HG02970 (cell line): ENCODE measurements around the gene PACSIN2.
A peak's percentile ranks its signal among the peaks of the same experiment; 100 is the strongest.

ENCODE experiments used
- ATAC-seq: cut with Tn5 transposase; IDR thresholded peaks from one replicate; pipeline ENCODE4 v1.9.1; 2021; ENCODE audit warnings: mild to moderate bottlenecking, moderate library complexity, moderate number of reproducible peaks; ENCODE audit not compliant: unreplicated experiment, low FRiP score

The PACSIN2 gene

DNA sequence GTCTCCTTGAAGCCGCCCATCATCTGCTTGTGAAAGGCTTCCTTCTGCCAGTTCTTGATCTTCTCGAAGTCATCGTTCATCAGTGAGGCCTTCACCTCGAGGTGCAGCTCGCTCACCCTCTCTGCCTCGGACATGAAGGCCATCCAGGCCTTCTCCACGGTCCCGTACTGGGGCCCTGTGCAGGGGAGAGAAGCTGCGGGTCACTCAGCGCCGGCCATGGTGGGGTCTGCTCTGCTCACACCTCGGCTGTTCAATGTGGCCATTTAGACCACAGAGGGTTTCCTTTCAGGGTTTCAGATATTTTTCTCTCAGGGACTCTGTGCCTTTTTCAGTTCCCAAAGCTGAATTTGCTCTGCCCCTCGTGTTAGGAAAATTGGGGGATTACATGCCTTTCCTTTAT is 123.9 kb downstream of the PACSIN2 start:
- no peak for ATAC-seq

DNA sequence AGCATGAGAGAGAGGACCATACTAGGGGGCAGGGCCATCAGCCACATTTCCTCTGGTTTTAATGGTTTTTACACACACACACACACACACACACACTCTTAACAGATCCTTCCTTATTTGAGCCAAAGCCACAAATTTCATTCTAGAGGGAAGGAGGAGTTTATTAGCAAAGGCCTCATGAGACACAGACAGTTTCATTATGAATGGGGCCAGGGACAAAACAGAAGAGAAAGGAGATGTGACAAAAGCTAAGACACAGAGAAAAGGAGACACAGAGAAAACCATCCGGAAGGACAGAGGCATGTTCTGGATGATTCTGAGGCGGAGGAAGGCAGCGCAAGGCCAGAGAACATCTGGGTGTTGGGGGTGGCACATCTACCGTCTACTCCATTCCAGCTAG is 125.6 kb downstream of the PACSIN2 start:
- ATAC-seq, result peak; percentile 53

DNA sequence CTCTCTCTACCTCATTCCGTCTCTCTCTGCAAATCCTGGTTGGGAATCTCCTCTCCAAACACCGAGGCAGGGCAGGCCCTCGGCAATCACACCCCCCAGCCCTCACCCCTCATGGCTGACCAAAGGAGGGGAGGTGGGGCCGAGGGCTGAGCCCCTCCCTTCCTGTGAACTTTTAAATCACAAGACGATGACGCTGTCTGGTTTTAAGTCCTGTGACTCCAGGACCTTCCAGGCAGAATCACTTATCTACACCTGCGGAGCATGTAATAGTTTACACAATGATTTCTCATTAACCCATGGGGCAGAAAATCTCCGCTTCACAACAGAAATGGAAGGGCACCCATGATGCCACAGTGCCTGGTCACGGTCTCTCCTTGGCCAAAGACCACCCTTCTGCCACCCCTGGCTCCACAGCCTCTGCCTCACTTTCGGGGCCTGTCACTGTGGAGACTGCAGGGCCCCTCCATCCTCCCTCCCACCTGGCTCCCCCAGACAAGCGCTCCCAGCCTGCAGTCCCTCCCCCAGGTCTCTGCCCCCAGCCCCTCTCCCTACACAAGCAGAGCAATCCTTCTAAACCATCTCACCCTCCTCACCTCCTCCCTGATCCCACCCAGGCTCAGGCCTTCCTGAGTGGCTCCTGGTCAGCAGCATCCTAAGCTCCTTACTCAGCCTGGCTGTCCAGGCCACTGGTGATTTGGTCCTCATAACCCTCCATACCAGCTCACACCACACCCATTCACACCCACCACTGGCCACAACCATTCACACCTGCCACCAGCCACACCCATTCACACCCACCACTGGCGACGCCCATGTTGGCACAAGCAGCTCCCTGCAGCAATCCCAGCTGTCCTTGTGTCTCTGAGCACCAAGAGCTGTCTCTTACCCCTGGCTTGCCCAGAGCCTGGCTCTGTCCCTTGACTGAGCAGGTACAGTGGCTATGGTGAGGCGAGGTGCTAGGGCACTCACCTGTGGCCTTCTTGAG is 127.1 kb downstream of the PACSIN2 start:
- ATAC-seq, result no peak

- ATAC-seq, result no peak
Measured at GRCh38 chr22:42887120-42887519, 127.8 kb downstream of the PACSIN2 start.

GRCh38 chr22:42885446-42885845 is 129.5 kb downstream of the PACSIN2 start:
- ATAC-seq, result no peak

DNA sequence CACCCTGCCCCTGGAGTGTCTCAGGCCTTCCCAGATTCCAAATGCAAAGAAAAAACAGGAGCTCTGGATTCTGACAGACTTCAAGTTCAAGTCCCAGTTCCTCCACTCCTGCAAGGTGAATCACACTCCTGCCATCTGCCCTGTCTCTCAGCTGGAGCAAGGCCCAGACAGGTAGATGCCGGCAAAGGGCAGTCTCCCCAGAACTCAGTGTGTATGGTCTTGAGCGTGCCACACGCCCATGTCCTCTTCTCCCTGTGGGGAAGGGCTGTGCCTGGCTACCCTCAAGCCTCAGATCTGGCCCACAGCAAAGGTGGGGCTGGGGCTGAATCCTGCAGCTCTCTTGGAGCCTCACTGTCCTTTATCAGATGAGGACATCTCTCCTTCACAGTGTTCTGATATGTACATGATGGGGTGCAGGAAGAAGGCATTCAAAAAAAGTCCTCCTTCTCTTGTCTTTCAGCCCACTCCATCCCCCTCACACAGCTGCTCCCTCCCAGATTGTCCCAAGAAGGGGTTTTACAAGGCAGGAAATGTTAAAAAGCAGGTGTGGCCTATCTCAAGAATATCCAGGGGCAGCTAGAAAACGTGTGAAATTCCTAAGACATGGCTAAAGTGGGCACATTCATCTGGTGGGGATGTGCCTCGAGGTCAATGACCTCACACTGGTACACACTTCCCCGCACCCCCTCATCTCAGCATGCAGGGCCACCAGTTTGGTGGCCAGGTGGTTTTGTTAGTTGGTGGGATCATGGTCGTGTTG is 130.2 kb downstream of the PACSIN2 start:
- no peak for ATAC-seq

- ATAC-seq, result no peak
Measured at GRCh38 chr22:42883970-42884369, 131.0 kb downstream of the PACSIN2 start.

DNA sequence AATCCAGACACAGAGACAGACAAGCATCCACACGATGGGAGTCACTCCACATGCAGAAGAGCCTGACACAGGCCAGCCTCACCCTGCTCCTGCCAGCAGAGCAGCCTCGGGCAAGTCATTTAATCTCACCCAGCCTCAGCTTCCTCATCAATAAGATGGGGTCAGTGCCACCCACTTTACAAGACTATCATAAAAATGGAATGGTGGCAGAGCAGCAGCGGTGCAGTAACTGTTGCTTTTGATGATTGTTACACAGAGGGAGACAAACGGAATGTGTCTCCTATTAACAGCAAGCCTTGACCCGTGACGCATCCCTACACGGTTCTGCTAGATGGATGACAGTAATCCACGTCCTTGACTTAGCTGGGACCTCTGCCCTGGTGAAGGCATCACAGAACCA is 131.8 kb downstream of the PACSIN2 start:
- no peak for ATAC-seq

- ATAC-seq, result no peak
Measured at GRCh38 chr22:42881982-42882656, 132.8 kb downstream of the PACSIN2 start.

DNA sequence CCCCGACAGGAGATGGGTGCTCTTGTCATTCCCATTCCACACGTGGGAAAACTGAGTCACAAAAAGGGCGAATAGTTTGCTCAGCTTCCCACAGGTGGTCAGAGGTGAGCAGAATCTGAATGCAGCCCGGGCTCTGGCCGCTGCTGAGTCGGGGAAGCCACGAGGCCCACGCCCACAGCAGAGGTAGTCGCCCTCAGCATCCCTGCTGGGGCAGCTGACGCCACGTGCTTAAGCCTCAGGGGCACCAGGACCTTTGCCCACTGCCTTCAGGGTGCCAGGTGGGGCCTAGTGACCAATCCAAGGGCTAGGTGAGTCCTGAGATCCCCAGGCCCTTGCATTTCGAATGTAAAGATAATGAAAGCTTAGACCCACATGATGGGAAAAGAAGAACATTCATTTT is 133.7 kb downstream of the PACSIN2 start:
- no peak for ATAC-seq

GRCh38 chr22:42880815-42881214 is 134.1 kb downstream of the PACSIN2 start:
- no peak for ATAC-seq

DNA sequence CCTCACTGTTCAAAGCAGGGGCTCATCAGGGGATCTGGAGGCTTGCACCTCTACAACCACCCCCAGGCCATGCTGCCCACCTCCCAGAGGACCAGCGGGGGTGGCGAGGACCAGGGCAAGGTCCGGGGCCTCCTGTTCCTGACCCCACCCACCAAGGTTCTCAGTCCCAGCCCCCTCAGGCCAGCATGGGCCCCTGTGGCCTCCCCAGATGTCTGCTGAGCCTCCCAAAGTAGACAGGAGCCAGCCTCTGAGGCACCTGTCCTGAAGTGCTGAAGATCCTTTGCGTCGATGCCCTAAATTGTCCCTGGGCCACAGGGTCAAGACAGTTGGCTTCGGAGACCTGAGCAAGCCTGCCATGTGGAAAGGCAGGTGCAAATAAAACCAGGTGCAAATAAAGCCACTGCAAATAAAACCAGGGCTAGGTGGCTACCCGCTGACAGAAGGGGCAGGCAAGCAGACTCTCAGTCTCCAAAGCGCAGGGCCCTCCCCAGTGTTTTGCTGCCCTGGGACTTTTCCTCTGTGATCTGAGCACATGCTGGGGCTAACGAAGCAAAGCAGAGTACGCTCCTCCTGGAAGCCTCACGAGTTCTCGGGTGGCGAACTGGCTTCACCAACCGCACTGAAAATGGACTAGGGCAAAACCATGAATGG is 135.5 kb downstream of the PACSIN2 start:
- no peak for ATAC-seq

DNA sequence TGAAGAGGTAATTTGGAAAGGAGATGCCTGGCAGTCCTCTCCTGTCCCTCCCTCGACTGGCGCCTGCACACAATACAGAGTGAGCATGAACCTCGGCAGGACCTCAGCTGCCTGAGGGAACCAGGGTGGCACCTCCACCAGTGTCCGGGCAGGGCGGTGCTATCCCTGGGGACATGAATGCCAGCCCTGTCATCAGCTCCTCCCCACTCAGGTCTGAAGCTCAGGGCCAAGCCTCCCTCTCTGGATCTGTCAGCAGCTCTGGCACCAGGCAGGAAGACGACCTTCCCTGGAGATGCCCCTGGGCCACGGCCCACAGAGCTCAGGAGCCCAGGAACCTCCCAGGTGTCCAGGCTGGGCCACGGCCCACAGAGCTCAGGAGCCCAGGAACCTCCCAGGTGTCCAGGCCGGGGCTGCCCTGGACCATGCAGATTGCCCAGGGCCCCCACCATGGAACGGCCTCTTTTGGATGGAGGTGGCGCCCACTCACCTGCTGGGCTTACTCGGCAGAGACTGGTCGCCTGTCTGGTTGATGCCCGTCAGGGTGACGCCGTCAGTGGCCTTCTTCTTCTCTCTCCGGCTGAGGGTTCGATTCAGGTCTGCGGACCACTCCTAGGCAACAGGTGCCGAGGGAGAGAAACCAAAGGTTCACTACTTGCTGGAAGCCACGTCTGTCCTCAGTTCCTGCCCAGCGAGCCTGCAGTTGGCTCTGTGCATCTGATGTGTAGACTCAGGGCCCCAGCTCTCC is 136.2 kb downstream of the PACSIN2 start:
- no peak for ATAC-seq

DNA sequence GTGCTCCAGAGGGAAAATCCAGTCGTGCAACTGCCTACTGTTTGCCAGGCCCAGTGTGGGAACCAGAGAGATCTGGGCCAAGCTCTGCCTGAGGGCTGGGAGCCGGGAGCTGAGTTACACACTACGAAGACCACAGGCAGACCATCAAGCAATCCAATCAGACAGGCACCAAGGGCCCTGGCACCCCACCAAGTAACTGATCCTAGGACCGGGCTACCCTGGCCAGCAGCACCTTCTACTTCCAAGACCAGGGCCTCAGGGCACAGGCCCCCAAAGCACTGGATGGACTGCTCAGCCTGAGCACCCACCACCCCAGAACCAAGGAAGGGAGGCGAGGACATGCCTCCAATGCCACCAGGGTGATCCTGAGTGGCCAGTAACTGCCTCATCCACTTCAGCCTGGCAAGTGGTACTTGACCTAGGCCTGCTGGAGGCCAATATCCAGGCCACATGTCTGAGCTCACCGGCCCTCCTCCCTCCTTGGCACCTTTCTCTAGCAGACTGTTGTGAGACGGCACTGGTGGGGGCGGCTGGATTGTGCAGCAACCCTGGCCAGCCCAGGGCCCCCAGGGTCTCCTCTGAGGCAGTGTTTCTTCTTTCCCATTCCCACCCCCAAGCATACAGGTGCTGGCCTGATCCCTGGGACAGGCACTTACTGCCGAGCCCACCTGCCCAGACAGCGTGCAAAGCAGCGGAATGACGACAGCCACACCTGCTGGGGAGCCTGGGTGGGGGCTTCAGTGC is 137.2 kb downstream of the PACSIN2 start:
- ATAC-seq, result no peak

GRCh38 chr22:42877158-42877557 is 137.8 kb downstream of the PACSIN2 start:
- ATAC-seq, result no peak

DNA sequence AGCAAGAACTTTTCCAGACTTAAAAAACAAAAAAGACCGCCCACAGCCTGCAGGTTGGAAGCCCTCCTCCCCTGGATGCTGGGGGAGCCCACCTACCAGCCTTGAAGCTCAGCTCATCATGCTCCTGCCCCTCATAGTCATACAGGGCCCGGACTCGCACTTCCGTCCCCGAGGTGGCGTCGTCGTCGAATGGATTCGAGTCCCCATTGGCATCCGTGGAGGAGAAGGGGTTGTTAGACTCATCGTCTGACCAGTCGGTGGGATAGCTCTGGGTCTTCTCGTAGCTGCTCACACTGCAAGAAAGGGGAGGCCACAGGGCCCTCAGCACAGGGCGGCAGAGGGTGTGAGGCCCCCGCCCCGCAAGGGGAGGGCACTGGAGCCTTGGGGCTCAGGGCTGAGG is 138.9 kb downstream of the PACSIN2 start:
- no peak for ATAC-seq

DNA sequence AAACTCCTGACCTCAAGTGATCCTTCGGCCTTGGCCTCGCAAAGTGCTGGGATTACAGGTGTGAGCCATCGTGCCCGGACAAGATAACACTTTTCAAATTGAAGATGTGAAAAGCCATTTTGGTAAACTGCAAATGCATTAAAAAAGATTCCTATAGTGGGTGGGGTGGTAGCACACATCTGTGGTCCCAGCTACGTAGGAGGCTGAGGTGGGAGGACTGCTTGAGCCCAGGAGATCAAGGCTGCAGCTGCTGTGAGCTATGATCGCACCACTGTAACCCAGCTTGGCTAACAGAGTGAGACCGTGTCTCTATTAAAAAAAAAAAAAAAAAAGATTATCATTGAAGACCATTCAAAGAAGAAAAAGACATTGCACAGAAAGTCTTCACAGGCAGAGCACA is 140.9 kb downstream of the PACSIN2 start:
- no peak for ATAC-seq

DNA sequence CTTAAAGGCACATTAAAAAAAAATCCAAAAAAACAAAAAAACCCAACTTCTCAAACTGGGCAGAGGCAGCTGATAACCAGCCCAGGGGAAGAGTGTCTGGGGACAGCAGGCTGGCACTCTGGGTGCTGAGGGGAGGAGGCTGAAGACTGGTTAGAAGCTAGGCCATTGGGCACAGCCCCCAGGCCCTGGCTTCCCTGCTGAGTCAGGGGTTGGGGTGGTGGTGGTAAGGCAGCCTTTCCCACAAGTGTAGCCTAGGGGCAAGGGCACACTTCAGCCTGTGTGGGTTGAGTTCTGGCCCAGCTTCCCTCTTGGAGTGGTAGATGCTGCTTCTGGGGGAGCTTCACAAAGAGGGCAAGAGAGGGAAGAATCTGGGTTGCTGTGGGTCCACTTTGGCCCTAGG is 141.6 kb downstream of the PACSIN2 start:
- no peak for ATAC-seq

DNA sequence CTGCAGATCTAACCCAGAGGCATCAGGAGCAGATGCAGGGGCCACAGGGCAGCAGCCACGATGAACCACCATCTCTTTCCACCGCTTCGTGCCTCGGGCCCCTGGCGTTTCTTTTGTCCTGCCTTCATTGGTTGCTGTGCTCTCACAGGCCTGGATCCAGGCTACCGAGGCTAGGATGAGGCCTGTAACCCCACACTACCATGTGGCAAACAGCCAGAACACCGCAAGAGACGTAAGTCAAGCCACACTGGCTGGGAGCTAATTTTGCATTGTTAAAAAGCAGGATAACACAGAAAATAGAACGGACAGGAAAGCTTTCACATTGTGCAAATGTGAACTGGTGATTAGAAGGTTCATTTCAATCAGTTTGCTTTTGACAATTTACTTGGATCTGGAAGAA is 142.1 kb downstream of the PACSIN2 start:
- ATAC-seq, result no peak
